T-helper 1 cell treated with Interleukin-12 subunit alpha and Interleukin-12 subunit beta and Interleukin-4 antibody, amounts not matched to agents 30 ng/mL and 1 ng/mL, for 36 hours (primary cell): ENCODE measurements around the gene FKBP5. TPM values are rescaled to one million over a fixed set of nuclear protein-coding genes. Genes with fewer than 3 reads are reported as not detected.
"Not testable (repeated sequence)": the region's sequence is repeated elsewhere in the genome, so short reads cannot be mapped to it uniquely, and the experiment has no call there.

Source experiments
- intact Hi-C: fragments of 100-400 bp; cut with micrococcal nuclease; formaldehyde crosslinking; loops from one replicate; pipeline ENCODE4 v1.15.1; 2024
- total RNA-seq: library from RNA; stranded (reverse); gene quantifications from 2 replicates; pipeline ENCODE4 v1.2.3, GENCODE V29; 2022

Gene FKBP5
- total RNA-seq, result 64.0 and 64.4 TPM in 2 replicates

DNA sequence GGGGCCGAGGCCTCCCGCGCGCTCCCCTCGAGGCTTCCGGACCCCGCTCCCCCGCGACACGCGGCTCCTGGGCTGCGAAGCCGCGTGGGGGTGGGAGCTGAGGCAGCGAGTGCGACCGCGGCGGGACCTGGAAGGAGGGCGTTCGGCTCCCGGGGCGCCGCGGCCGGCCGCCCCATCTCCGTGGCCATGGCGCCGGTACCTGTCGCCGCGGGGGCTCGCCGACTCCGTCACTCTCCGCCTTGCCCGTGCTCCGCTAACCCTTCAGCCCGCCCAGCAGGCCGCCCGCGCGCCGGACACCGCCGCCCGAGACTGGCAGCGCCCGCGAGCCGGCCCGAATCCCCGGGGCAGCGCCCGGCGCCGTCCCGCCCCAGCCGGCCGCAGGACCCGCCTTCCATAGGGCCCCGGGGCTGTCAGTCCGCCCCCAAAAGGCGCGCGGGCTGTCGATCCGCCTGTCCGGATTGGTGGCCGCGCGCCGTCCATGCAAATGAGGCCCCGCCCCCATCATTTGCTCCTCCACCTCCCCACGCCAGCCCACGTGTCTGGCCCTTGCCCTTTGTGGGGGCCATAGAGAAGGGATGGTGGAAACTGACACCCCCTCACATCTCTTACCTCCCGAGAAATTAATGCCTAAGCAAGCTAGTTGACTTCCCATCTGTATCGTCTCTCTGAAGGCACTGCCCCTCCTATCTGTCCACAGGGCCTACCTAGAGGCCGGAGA is at the start of gene FKBP5:
Gene FKBP5 (minus strand): TSS at position 311 of the 718 bp plus-strand sequence. CDS start 46,091 bp downstream, outside the sequence.
- intact Hi-C loops, result loop anchor here (1.0 to 5.0 kb wide), 5 partner anchors 22 to 1901 kb away; partner anchors contain the start of genes LEMD2 and SRPK1

DNA sequence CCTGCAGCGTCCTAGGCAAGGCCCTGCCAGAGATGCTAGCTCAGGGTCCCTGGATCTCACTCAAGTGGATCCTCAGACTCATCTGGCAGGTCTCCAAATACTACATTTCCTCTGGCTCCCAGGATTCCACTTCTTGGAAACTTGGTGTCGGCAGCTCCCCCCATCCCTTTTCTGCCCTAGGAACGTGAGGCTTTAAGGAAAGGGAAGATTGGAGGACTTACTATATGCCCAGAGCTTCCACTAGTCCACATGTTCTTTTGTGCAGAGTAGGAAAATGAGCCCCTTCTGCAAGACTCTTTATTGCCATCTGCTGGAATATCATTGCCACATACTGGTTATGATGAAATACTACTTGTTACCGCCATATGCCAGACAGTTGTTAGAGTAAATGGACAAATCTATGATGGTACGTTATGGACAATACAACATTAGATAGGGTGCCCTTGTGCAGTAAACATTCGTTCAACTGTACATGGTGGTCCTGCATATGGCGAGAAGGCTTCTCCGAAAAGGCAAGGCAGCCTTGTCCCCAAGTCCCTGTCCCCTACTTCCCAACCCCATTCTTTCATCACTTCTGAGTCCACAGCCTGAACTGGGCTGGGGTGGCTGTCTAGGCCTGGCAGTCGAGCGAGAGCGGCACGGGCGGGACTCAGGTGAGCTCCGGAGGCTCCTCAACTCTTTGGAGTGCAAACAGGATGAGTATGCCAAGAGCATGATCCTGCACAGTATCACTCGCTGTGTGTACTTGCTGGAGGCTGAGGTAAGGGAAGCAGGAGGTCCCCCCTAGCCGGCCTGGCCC is 48.9 kb upstream of the FKBP5 start:
- intact Hi-C loops, result loop anchor here (1.0 to 2.0 kb wide), 7 partner anchors 73 to 443 kb away; partner anchors contain the start of genes PPARD and RPL10A

DNA sequence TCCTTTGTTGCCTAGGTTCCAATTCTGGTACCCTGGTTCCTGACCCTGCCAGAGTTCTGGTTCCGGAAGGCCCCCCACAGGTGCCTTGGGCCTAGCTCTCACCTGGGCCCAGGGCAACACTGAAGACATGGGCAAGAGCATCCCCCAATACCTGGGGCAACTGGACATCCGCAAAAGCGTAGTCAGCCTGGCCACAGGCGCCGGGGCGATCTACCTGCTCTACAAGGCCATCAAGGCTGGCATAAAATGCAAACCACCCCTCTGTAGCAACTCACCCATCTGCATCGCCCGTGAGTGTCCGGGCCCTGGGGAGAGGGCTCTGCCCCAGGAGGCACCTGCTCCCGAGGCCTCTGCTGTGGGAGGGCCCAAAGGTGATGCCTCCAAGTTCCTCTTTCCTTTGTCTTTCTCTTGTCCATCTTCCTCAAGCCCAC is 48.3 kb upstream of the FKBP5 start, which contains the start of gene ARMC12:
Gene ARMC12 (plus strand): TSS at position 51 of the 431 bp plus-strand sequence. CDS start 77 bp downstream, at position 128.
- intact Hi-C loops, result loop anchor here (1.0 to 2.0 kb wide), 9 partner anchors 72 to 443 kb away; partner anchors contain the start of genes DEF6, PPARD and RPL10A

DNA sequence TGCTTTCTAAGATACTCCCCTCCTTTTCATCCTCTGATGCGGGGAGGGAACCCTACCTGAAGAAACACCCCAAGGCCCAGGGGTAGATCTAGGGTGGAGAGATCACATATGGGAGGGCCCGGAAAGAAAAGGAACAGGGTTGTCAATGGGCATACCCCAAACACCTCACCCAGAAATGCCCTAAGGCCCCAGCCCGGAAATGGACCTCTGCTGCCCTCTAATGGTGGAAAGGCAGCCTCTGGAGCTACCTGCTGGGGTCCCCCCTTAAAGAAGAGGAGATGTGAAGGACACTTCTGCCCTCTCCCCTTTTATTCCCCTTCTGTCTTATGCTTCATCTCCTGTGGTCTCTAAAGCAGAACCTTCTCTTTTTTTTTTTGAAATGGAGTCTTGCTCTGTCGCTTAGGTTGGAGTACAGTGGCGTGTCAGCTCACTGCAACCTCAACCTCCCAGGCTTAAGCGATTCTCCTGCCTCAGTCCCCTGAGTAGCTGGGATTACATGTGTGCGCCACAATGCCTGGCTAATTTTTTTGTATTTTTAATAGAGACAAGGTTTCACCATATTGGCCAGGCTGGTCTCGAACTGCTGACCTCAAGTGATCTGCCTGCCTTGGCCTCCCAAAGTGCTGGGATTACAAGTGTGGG is 47.7 kb upstream of the FKBP5 start:
- intact Hi-C loops, result loop anchor here (1.0 to 2.0 kb wide), 3 partner anchors 72 to 439 kb away; partner anchors contain the start of gene DEF6

DNA sequence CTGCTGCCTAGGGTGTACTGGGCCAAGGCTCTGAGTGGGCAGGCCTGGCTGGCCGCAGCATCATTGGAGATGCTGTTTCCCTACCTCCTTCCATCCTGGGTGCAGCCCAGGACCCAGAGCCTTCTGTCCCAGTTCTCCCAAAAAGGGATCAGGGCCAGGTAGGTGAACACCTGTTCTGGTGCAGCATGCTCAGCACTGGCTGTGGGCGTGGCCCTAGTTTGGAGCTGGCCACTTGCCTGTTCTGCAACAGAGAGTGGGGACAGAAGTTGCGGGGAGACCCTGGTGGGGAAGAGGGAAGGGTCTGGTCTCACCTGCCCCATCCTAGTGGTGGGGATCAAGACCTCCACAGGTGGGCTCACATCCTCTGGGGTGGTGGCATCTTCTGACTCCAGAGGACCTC is 46.7 kb upstream of the FKBP5 start:
- intact Hi-C loops, result no loop called here

DNA sequence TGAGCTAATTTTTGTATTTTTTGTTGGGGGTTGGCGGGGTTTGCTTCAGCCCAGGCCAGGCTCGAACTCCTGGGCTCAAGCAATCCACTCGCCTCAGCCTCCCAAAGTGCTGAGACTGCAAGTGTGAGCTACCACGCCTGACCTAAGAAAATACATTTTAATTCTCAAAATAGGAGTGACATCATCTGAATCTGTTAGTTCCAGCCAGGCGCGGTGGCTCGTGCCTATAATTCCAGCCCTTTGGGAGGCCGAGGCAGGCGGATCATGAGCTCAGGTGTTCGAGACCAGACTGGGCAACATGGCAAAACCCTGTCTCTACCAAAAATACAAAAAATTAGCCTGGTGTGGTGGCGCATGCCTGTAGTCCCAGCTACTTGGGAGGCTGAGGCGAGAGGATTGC is 45.6 kb upstream of the FKBP5 start:
- intact Hi-C loops, result not testable (repeated sequence)

DNA sequence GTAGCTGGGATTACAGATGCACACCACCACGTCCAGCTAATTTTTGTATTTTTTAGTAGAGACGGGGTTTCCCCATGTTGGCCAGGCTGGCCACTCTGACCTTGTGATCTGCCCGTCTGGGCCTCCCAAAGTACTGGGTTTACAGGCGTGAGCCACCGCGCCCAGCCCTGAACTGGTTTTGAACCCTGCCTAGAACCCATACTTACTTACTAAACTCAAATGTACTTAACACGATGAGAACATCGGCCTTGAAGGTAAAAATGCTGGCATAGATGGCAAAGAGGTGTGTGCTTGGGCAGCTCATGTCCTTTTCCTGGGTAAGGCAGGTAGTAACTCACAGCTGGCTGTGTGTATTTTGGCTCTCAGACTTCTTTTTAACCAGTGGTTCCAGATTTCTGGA is 44.9 kb upstream of the FKBP5 start:
- intact Hi-C loops, result no loop called here

DNA sequence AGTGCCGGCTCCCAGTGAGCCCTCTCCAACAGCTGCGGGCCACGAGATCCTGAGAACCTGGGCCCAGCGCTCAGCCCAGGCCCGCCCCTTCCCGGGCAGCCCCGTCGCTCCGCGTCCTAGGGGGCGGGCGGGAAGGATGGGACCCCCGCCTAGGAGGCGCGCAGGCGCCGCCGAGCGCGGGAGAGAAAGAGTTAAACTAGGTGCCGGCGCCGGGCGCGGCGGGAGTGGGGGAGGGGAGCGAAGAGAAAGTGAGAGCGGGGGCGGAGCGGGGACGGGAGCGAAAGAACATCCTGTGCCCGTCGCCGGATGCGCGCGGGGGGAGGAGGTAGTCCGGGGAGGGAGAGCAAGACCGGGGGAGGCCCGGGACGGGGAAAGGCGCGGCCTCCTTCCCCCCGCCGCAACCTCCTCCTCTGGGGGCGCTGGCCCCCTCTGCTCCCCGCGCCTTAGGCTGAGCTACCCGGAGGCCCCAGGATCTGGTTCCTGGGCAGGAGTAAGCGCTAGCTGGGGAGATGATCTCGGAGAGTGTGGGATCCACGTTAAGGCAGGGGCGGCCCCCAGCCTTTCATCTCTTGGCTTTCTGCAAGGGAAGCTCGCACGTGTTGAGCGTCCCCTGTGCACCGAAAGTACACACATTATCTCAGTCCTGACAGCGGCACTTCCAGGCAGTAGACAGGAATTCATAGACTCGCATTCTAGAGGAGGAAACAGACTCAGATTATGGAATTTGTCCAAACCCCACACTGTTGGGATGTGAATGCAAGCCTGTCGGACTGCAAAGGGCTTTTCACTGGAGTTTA is 43.2 kb upstream of the FKBP5 start:
- intact Hi-C loops, result loop anchor here (1.0 kb wide), 5 partner anchors 22 to 264 kb away; partner anchors contain the start of gene RPL10A

DNA sequence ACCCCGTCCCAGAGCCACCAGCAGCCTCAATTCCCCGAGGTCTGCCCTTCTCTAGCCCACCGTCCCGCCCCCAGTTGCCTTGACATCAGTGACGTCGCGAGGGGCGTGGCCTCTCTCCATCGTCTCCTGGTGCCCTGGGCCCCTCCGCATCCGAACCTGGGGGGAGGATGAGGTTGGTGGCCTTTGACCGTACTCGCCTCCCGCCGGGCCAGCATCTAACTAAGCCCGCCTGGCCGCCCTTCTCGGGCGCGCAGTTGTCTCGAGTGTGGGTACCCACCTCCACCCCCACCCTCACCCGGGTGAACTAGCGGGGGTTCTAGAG is 42.7 kb upstream of the FKBP5 start:
- intact Hi-C loops, result loop anchor here (1.0 kb wide), 3 partner anchors 21 to 62 kb away; no protein-coding TSS in a partner anchor

DNA sequence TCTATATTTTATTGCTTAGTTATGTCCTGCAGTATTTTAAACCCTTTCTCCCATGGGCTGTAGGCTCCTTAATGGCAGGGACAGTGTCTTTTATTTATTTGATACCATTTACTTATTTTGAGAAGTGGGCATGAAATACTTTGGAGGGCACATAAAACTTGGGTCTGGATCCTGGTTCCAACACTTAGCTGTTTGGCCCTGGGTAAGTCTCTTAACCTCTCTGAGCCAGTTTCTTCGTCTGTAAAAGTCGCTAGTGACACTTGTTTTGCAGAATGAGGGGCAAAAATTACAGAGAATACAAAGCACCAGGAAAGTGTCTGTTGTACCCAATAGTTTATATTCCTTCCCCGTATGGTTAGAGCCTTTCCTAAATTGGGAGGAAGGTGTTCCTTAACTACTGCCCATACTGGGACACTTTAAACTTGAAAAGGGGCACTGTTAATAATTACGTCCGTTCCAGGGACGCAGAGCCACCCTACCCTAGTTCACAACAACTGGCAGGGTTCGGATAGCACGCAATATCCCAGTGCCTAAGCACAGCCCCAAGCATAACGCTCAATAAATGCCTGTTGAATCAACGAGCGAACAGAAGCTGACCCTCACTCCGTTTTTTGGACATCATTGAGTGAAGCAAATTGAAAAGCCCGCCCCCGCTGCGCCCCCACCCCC is 42.2 kb upstream of the FKBP5 start:
- intact Hi-C loops, result loop anchor here (1.0 kb wide), 3 partner anchors 21 to 62 kb away; no protein-coding TSS in a partner anchor

DNA sequence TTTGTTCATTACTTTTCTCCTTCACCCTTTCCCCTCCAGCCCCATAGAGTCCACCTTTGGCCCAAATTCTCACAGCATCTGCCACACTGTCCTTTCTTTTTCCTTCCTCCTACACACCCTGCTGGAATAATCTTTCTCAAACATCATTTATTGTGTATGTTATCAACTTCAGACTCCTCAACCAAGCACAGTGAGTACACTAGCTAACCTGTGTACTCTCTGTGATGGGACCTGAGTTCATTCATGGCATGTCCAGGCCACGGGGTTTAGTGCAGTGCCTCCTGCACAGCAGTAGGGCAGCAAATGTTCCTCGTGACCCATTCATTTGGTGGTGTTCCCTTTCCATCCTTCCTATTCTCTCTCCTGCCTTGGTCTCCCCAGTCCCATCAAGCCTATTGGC is 41.0 kb upstream of the FKBP5 start:
- intact Hi-C loops, result loop anchor here (2.0 to 5.0 kb wide), 3 partner anchors 129 to 427 kb away; no protein-coding TSS in a partner anchor

DNA sequence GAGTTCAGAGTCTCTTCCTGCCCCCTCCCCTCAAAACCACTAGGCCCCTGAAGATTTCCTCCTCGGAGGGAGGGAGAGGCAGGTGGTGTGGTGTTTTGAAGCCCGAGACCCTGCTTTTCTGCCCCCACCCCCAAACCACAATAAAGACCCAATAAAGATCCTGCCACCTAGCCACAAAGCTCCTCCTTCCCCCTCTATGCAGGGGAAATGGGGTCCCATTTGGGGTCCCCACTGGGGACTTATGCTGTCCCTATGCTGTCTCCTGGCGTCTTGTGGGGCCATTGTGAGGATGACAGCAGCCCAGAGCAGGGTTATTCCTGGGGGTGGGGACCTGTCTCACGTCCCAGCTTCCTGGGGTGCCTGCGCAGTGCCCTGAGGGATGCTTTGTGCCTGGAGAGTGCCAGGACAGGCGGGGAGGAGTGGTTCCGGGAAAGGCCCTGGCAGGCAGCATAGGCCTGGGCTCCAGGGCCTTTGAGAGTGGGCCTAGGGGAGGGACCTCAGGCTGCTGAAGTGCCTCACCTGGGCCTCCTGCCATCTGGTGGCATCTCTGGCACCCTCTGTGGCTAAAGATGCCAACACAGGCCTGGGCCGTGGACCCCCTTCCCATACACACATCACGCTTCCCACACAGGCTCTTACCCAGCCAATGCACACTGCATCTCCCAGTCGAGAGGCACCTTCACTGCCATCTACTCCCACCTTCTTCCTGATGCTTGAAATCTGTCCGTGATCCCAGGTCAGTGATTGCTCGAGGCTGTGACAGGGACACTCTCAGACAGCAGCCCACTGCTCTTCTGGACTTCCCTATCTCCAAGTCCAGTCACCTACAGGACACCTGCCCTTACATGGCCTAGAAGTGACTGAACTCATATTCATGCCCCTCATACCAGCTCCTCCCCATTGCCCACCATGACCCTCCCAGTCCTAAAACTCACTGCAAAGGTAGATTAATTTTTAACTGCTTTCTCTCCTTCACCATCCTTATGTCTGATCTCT is 40.3 kb upstream of the FKBP5 start:
- intact Hi-C loops, result loop anchor here (2.0 to 5.0 kb wide), 3 partner anchors 128 to 426 kb away; no protein-coding TSS in a partner anchor

DNA sequence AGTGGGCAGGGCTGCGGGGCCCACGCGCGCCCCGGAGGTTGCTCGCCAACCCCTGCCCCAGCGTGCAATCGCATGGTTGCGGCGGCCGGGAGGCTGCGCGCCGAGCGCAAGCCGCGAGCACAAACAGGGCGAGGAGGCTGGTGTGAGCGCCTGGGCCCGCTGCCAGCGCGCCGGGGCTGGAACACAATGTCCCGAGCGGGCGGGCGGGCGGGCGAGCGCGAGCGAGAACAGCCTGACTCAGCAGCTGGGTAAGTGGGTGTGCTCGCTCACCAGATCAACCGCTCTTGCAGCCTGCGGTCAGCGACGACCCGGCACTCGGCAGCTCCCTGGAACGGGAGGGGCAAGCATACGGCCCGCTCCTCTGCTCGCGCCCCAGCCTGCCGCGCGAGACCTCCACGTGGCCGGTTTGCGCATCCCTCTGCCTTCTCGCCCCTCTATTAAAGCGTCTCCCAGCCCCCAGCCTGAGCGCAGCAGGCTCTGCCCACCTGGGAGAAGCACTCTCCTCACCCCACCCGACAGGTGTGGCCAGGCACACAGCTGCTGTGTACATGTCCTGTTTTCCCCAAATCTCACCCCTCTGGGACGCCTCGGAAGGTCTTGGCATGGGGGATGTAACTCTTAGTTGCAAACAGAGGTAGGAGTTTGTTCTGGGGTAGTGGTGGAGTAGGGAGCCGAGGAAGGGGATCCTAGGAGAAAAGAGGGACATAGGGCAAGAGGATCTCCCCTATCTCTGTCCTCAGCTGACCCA is 39.4 kb upstream of the FKBP5 start:
- intact Hi-C loops, result loop anchor here (2.0 to 5.0 kb wide), 4 partner anchors 17 to 425 kb away; no protein-coding TSS in a partner anchor

DNA sequence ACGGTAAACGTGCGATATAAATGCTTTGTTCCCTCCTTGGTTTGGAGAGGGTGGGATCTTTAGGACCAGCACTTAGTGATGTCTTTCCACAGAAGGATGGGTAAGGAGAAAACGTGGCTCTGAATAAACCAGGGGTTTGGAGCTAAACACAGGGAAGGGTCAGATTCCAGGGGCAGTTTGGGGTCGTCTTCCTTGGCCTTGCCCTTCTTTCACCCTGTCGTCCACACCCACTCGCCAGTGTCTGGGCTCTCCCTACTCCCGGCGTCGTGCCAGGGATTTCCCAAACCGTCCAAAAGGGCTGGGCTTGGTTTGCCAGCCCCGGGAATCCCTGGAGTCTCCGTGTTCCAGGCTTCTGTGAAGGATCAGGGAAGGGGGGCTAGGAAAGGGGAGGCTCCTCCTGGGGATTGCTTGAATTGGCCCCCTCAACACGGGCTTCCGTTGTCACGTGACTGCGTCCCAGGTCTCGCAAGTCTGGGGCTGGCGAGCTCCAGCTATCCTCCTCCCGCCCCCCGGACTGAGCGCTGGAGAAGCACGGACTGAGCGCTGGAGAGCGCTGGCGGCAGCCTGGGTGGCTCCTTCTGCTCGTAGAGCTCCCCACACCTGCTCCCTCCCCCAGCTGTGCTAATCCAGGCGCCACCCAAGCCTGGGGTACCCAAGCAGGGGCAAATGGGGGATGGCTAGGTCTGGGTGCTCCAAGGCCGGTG is 38.7 kb upstream of the FKBP5 start:
- intact Hi-C loops, result loop anchor here (2.0 to 5.0 kb wide), 2 partner anchors 17 to 190 kb away; no protein-coding TSS in a partner anchor

DNA sequence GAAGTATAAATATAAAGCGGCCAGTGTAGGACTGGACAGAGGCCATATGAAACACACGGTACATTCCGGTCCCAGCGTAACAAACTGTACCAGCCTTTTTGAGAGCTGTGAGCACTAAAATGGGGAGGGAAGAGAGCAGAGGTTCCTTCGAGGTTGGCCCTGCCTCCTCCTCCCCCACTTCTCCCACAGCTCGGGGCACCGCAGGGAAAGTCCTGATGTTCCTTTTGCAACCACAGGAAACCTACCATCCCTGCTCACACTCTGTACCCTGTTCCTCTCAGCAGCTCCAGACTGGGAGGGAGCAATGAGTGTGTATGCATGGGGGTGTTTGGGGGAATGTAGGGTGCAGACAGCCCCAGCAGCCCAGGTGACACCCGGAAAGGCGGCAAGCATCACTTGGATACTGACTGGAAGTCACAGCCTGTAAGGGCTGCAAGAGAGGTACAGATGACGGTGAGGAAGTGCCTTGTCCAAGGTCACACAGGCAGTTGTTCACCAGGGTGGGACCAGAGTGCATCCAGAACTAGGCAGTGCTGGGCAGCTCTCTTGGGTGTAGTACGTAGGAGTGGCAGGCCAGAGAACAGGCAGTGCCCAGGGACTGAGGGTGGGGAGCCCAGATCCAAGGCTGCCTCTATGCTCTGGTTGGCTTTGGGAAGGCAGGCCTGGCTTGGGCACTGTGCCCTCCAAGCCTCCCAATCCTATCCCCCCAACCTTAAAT is 37.2 kb upstream of the FKBP5 start:
- intact Hi-C loops, result loop anchor here (1.0 to 5.0 kb wide), 3 partner anchors 8 to 191 kb away; no protein-coding TSS in a partner anchor

DNA sequence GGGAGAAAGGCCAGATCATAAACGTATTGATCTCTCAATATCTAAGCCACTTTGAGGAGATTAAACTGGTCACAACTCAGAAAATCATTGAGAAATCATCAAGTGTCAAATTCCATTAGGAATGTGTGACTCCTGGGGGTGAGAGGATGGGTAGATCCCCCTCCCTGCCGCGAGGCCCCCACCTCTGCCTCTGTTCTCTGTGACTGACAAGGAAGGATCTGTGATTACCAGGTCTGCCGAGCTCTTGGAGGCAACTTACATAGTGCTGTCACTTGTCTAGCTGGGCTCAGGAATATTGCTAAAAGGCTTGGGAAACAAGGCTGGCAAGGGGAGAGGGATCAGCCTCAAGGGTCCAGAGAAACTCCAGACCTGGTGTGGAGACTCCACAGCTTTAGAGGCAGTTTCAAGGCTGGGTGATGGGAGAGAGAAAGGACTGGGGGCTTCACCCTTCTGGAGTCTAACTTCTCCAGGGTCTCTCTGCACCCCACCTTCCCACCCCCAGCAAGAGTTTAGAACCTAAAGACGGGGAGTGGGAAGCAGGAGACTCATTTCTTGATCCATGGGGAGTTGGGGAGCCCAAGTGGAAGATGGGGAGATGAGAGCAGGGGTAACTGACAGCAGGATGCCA is 36.5 kb upstream of the FKBP5 start:
- intact Hi-C loops, result loop anchor here (5.0 kb wide), 1 partner anchor 192 kb away; no protein-coding TSS in a partner anchor
